Measurements from ENCODE around the gene RNF220. TPM values are rescaled to one million over a fixed set of nuclear protein-coding genes. Genes with fewer than 3 reads are reported as not detected.
A peak's percentile ranks its signal among the peaks of the same experiment; 100 is the strongest.

RNF220 gene
- total RNA-seq, 1 experiment from 2014 or later: 92.4 TPM

DNA sequence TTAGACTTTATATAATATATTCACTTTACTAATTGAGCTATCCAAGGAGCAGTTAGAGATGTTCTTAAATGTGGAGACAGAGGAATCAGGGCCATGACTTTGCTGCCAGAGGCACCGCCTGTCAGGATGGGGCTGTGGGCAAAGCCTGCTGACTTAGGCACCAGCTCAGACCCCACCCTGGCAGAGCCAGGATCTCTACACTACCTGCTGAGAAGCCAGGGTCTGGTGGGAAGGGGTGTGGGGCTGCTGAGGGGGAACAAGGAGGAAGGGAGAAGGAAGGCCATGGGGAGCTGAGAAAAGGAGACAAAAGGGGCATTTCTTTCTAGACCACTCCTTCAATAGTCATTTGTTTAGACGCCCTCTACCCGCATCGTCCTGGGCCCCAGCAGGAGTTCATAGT lies 164.4 kb downstream of the RNF220 start:
- Mint-ChIP-seq H3K36me3 (ENCODE audit: insufficient read depth, unreplicated experiment) (peaks cover 6% of the 10 kb centered on the region), H3K4me3 (ENCODE audit: unreplicated experiment) (no peak overlapping the region), H3K4me1 (ENCODE audit: low read depth, unreplicated experiment) (peaks cover 10% of the 10 kb centered on the region), H3K27ac (ENCODE audit: unreplicated experiment) (no peak overlapping the region), H3K27me3 (ENCODE audit: insufficient read depth, unreplicated experiment) (no peaks in the 10 kb centered on the region), H3K9me3 (ENCODE audit: unreplicated experiment) (no peaks in the 10 kb centered on the region)
- Histone ChIP-seq H3K27me3 (replicated peaks; ENCODE audit: control insufficient read depth, insufficient read depth, low read length) (no peaks in the 10 kb centered on the region), H3K36me3 (ENCODE audit: control insufficient read depth, insufficient read depth, low read length) (no peaks in the 10 kb centered on the region), H3K4me3 (ENCODE audit: low read depth, low read length) (no peak overlapping the region), H3K9me3 (no peaks in the 10 kb centered on the region), H3K4me1 (peaks cover 14% of the 10 kb centered on the region)
- intact Hi-C loops (cut with micrococcal nuclease; ENCODE audit: unreplicated experiment): no loop called here
- DNase-seq: no peak
- CTCF ChIA-PET: interaction anchor here (1.2 kb wide), 1 partner anchor 83 kb away, joined by 3 read pairs; no protein-coding TSS in a partner anchor
- no TSS peak for BruUV-seq (replicated peaks)
- TF ChIP-seq, protein P1, sequence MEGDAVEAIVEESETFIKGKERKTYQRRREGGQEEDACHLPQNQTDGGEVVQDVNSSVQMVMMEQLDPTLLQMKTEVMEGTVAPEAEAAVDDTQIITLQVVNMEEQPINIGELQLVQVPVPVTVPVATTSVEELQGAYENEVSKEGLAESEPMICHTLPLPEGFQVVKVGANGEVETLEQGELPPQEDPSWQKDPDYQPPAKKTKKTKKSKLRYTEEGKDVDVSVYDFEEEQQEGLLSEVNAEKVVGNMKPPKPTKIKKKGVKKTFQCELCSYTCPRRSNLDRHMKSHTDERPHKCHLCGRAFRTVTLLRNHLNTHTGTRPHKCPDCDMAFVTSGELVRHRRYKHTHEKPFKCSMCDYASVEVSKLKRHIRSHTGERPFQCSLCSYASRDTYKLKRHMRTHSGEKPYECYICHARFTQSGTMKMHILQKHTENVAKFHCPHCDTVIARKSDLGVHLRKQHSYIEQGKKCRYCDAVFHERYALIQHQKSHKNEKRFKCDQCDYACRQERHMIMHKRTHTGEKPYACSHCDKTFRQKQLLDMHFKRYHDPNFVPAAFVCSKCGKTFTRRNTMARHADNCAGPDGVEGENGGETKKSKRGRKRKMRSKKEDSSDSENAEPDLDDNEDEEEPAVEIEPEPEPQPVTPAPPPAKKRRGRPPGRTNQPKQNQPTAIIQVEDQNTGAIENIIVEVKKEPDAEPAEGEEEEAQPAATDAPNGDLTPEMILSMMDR (IDR thresholded peaks at IDR 0.05; ENCODE audit: insufficient read depth in 1 of 2, low read depth in 1 of 2, low read length in 1 of 2, severe bottlenecking in 1 of 2, unreplicated experiment in 1 of 2): no peak
- POLR2A ChIA-PET: no interaction called here

DNA sequence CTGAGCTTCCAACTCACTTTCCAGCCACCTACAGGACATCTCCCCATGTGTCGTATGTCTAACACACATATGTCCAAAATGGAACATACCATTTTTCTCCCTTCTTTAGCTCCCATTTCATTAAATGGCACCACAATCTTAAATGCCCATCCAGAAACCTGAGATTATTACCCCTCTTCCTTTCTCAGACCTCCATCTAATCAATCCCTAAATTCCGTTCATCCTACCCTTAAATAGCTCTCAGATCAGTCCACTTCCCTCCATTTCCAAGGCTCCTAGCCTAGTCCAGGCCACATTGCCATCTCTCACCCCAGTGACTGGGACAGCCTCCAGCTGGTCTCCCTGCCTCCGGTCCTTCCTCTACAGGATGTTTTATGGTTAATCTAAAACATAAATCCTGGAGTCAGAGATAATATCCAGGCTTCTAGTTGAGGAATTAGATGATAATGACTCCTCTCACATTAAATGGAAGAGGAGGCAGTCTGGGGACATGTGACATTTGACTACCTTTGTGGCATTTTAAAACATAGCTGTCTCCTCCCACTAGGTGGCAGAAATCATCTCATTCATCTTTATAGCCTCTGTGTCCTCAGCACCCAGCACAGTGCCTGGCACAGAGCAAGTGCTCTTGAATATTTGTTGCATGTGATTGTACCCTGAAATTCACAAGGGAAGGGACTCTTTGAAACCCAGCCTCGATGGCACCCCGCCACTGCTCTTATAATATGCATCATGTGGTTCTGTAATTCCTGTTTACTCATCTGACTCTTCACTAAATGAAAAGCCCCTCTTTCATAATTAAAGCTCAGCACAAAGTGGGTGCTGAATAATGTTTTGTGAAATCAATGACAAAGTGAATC lies 166.9 kb downstream of the RNF220 start:
- Mint-ChIP-seq H3K4me1 (ENCODE audit: low read depth, unreplicated experiment) (peaks cover 10% of the 10 kb centered on the region), H3K9me3 (ENCODE audit: unreplicated experiment) (no peaks in the 10 kb centered on the region), H3K27me3 (ENCODE audit: insufficient read depth, unreplicated experiment) (no peaks in the 10 kb centered on the region), H3K27ac (ENCODE audit: unreplicated experiment) (no peak overlapping the region), H3K4me3 (ENCODE audit: unreplicated experiment) (no peak overlapping the region), H3K36me3 (ENCODE audit: insufficient read depth, unreplicated experiment) (peaks cover 6% of the 10 kb centered on the region)
- CTCF ChIA-PET: interaction anchor here (0.6 to 1.9 kb wide), 6 partner anchors 21 to 140 kb away, joined by 4 to 11 read pairs (median 4); no protein-coding TSS in a partner anchor
- DNase-seq: peak in 1 of 2 experiments; percentile 6
- Histone ChIP-seq H3K4me3 (ENCODE audit: low read depth, low read length) (no peak overlapping the region), H3K9me3 (no peaks in the 10 kb centered on the region), H3K4me1 (peaks cover 14% of the 10 kb centered on the region), H3K36me3 (ENCODE audit: control insufficient read depth, insufficient read depth, low read length) (no peaks in the 10 kb centered on the region), H3K27me3 (replicated peaks; ENCODE audit: control insufficient read depth, insufficient read depth, low read length) (no peaks in the 10 kb centered on the region)
- no TSS peak for BruUV-seq (replicated peaks)
- POLR2A ChIA-PET: no interaction called here
- TF ChIP-seq, protein P1 (IDR thresholded peaks at IDR 0.05; ENCODE audit: insufficient read depth in 1 of 2, low read depth in 1 of 2, low read length in 1 of 2, severe bottlenecking in 1 of 2, unreplicated experiment in 1 of 2): peak in 1 of 2 experiments; percentile 60
- intact Hi-C loops (cut with micrococcal nuclease; ENCODE audit: unreplicated experiment): loop anchor here (1.0 kb wide), 1 partner anchor 23 kb away; no protein-coding TSS in a partner anchor

DNA sequence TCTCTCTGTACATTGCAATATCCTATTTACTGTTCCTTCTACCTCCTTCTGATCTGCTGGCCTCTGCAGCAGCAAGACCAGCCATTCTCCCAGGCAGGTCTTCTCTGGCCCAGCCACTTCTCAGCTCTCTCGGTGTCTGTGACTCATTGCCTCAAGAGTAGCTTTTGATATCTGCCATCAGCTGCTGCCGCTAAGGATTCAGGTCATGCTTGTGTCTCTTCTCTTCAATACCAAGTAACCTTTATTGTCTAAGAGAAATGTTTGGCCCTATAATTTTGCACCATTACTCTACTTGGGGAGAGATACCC lies 167.5 kb downstream of the RNF220 start:
- peaks cover 10% of the 10 kb centered on the region for H3K4me1 Mint-ChIP-seq (ENCODE audit: low read depth, unreplicated experiment)
- BruUV-seq (replicated peaks): no TSS peak
- H3K27me3 Mint-ChIP-seq (ENCODE audit: insufficient read depth, unreplicated experiment): peaks cover 3% of the 10 kb centered on the region
- H3K9me3 Mint-ChIP-seq (ENCODE audit: unreplicated experiment): no peaks in the 10 kb centered on the region
- peaks cover 6% of the 10 kb centered on the region for H3K36me3 Mint-ChIP-seq (ENCODE audit: insufficient read depth, unreplicated experiment)
- intact Hi-C loops (cut with micrococcal nuclease; ENCODE audit: unreplicated experiment): loop anchor here (1.0 kb wide), 1 partner anchor 23 kb away; no protein-coding TSS in a partner anchor
- POLR2A ChIA-PET: no interaction called here
- TF ChIP-seq, protein P1 (IDR thresholded peaks at IDR 0.05; ENCODE audit: insufficient read depth in 1 of 2, low read depth in 1 of 2, low read length in 1 of 2, severe bottlenecking in 1 of 2, unreplicated experiment in 1 of 2): no peak
- H3K36me3 ChIP-seq (ENCODE audit: control insufficient read depth, insufficient read depth, low read length): no peaks in the 10 kb centered on the region
- H3K4me3 Mint-ChIP-seq (ENCODE audit: unreplicated experiment): no peak overlapping the region
- H3K4me1 ChIP-seq: peaks cover 12% of the 10 kb centered on the region
- H3K4me3 ChIP-seq (ENCODE audit: low read depth, low read length): no peak overlapping the region
- no peaks in the 10 kb centered on the region for H3K27me3 ChIP-seq (replicated peaks; ENCODE audit: control insufficient read depth, insufficient read depth, low read length)
- no peak overlapping the region for H3K27ac Mint-ChIP-seq (ENCODE audit: unreplicated experiment)
- CTCF ChIA-PET: interaction anchor here (0.6 to 1.9 kb wide), 6 partner anchors 21 to 140 kb away, joined by 4 to 11 read pairs (median 4); no protein-coding TSS in a partner anchor
- no peaks in the 10 kb centered on the region for H3K9me3 ChIP-seq
- DNase-seq: no peak

All from Caco-2 (cell line).